Kidney (tissue), 14 donors: ENCODE results near the gene BIRC6. TPM values are rescaled to one million over a fixed set of nuclear protein-coding genes. Genes with fewer than 3 reads are reported as not detected.

Source experiments
- DNase-seq, 5 donors: peaks; one replicate each; pipeline ENCODE4 v3.0.0-alpha.2; 2013 to 2020
- FAIRE-seq: peaks from 2 replicates; lab custom pipeline; 2012; peaks lifted over from hg19 to GRCh38; lab: Jason Lieb, UNC
- H3K27ac ChIP-seq, 2 donors: one replicate each; pipeline ENCODE4 v1.7.0; 2013; ENCODE audit warnings: low read depth in 2 of 2, low read length in 2 of 2, inconsistent platforms in 1 of 2
- H3K27me3 ChIP-seq: one replicate; pipeline ENCODE4 v1.7.1; 2013; ENCODE audit warnings: low read length, inconsistent platforms; ENCODE audit not compliant: control insufficient read depth, insufficient read depth
- H3K36me3 ChIP-seq, 3 donors: one replicate each; pipeline versions ENCODE4 v1.7.0 to v1.7.1; 2013; ENCODE audit warnings: low read length in 3 of 3, control low read depth in 1 of 3, inconsistent platforms in 1 of 3; ENCODE audit not compliant: insufficient read depth in 3 of 3, control insufficient read depth in 2 of 3
- H3K4me1 ChIP-seq, 3 donors: one replicate each; pipeline versions ENCODE4 v1.7.0 to v1.7.1; 2013; ENCODE audit warnings: low read length in 3 of 3, inconsistent platforms in 1 of 3, low read depth in 1 of 3; ENCODE audit not compliant: control insufficient read depth in 2 of 3, insufficient read depth in 2 of 3
- H3K4me3 ChIP-seq, 3 donors: one replicate each; pipeline versions ENCODE4 v1.7.0 to v1.8.1; 2013; ENCODE audit warnings: low read length in 3 of 3, control low read depth in 1 of 3, inconsistent platforms in 1 of 3
- H3K9ac ChIP-seq, 3 donors: one replicate each; pipeline versions ENCODE4 v1.7.0 to v1.7.1; 2013; ENCODE audit warnings: low read length in 3 of 3, control low read depth in 1 of 3, inconsistent platforms in 1 of 3
- H3K9me3 ChIP-seq, 3 donors: one replicate each; pipeline versions ENCODE4 v1.7.0 to v1.7.1; 2013; ENCODE audit warnings: low read length in 3 of 3, control low read depth in 1 of 3, inconsistent platforms in 1 of 3; ENCODE audit not compliant: control insufficient read depth in 2 of 3, insufficient read depth in 1 of 3
- intact Hi-C: fragments of 100-400 bp; cut with DNase I; formaldehyde crosslinking; loops from one replicate; pipeline ENCODE4 v1.11.1; 2022
- polyA plus RNA-seq: library from polyadenylated mRNA; stranded (reverse); fragments of 350-450 nt; fragmentation: Illumina TruSeq; extraction: RNeasy Lipid Tissue Mini Kit (QIAGEN cat#74804); gene quantifications from one replicate; pipeline ENCODE4 v1.2.3, GENCODE V29; 2014; ENCODE audit warnings: low read depth, low replicate concordance; ENCODE audit not compliant: insufficient read depth
- total RNA-seq: library from RNA; stranded (reverse); fragmentation: NEBNext Ultra II Directional; extraction: Animal tissue kit (Norgen Biotek cat#: 25700); gene quantifications from one replicate; pipeline ENCODE4 v1.2.1, GENCODE V29; 2021
- TF ChIP-seq, protein P1 (sequence below): IDR thresholded peaks from 3 replicates; pipeline ENCODE4 v1.5.1; 2012; ENCODE audit warnings: mild to moderate bottlenecking, moderate library complexity, borderline replicate concordance; ENCODE audit not compliant: insufficient read depth; ENCODE audit errors: extremely low read depth
- donor health status: control.
- donor health status: control.
- donor health status: control.
- donor health status: control.
- donor health status: control.
- donor health status: DM: yes; HTN: yes; CAD: no.
- donor health status: Normal renal cell carcinoma (clear cell type).

Gene BIRC6
- total and polyA plus RNA-seq, 2 donors from 2014 or later = 12.8 to 113 TPM

DNA sequence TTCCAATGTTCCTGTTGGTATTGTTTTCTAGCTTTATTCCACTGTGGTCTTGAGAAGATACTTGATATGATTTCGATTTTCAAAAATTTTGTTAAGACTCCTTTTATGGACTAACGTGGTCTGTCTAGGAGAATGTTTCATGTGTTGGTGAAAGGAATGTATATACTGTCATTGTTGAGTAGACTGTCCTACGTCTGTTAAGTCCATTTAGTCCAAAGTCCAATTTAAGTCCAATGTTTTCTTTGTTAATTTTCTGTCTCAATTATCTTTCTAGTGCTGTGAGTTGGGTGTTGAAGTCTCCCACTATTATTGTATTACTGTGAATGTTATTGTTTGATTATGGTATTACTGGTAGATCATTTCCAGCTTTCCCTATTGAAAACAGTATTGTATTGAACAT is 215.2 kb downstream of the BIRC6 start:
- Histone ChIP-seq H3K36me3 (peaks cover 0 to 2% (median 0%) of the 10 kb centered on the region in 3 donors), H3K4me3 (no peak overlapping the region), H3K9ac (no peak overlapping the region), H3K4me1 (no peaks in the 10 kb centered on the region), H3K27me3 (no peaks in the 10 kb centered on the region), H3K27ac (no peak overlapping the region), H3K9me3 (no peaks in the 10 kb centered on the region)
- FAIRE-seq (no peak), DNase-seq (no peak)
- intact Hi-C loops = no loop called here
- TF ChIP-seq, protein P1, sequence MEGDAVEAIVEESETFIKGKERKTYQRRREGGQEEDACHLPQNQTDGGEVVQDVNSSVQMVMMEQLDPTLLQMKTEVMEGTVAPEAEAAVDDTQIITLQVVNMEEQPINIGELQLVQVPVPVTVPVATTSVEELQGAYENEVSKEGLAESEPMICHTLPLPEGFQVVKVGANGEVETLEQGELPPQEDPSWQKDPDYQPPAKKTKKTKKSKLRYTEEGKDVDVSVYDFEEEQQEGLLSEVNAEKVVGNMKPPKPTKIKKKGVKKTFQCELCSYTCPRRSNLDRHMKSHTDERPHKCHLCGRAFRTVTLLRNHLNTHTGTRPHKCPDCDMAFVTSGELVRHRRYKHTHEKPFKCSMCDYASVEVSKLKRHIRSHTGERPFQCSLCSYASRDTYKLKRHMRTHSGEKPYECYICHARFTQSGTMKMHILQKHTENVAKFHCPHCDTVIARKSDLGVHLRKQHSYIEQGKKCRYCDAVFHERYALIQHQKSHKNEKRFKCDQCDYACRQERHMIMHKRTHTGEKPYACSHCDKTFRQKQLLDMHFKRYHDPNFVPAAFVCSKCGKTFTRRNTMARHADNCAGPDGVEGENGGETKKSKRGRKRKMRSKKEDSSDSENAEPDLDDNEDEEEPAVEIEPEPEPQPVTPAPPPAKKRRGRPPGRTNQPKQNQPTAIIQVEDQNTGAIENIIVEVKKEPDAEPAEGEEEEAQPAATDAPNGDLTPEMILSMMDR = no peak

DNA sequence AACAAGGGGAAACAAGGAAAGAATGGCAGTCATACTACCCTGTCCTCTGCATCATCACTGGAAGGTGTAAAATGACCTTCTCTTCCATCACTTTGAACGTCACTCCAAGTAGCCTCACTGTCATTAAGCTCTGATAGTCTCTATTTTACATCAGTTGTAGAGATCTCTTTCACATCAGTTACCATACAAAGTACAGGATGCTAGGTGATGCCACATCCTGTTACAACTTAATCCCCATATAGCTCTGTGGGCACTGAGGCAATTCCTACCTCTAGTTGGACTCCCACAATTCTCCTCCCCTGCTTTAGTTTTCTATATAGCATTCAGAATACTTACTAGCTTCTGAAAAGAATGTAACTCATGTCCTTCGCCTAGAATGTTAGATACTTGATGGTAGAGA is 215.9 kb downstream of the BIRC6 start:
- TF ChIP-seq, protein P1 = no peak
- H3K4me3 ChIP-seq = no peak overlapping the region
- no peaks in the 10 kb centered on the region for H3K27me3 ChIP-seq
- DNase-seq (no peak), FAIRE-seq (no peak)
- no peaks in the 10 kb centered on the region for H3K4me1 ChIP-seq
- no peak overlapping the region for H3K27ac ChIP-seq
- intact Hi-C loops = no loop called here
- no peaks in the 10 kb centered on the region for H3K9me3 ChIP-seq
- H3K9ac ChIP-seq = no peak overlapping the region
- peaks cover 0 to 2% (median 0%) of the 10 kb centered on the region in 3 donors for H3K36me3 ChIP-seq

DNA sequence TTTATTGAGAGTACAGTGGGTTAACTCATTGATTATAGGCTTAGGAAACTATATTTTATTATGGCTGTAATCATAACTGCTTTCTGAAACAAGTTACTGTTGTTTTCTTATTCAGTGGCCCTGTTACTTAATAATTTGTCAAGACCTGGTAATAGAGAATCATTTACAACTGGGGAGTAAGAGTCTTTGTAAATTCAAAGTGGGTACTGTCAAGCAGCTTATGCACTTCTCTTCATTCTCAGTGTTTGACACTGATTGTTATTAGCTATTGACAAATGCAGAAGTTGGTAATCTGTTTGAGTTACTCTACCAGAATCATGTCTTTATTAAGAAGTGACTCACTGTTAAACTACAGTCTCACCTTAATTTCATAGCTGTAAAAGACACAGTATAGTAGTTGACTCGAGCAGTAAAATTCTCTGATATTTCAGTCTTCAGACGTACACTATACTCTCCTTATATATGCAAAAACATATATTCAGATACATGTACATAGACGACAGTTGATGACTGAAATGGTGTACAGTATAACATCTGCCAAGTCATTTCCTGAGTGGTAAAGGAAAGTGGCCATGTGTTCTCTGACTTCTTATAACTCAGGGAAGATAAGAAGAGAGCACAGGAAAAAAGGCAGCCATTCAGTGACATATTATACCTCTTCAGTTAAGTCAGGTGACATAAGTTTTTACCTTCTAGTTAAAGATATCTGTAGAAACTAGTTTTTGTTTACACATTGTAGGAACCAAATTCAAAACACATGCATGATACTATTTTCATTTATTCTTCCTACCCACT is 235.0 kb downstream of the BIRC6 start:
- TF ChIP-seq, protein P1 = no peak
- no peaks in the 10 kb centered on the region for H3K9me3 ChIP-seq
- FAIRE-seq (no peak), DNase-seq (peak in 1 of 5 donors; percentile 2)
- no peak overlapping the region for H3K27ac ChIP-seq
- no peaks in the 10 kb centered on the region for H3K4me1 ChIP-seq
- H3K27me3 ChIP-seq = no peaks in the 10 kb centered on the region
- H3K36me3 ChIP-seq = no peaks in the 10 kb centered on the region
- no peak overlapping the region for H3K4me3 ChIP-seq
- intact Hi-C loops = no loop called here
- H3K9ac ChIP-seq = no peak overlapping the region
